Smooth muscle cell of bladder (primary cell): Measurements from ENCODE around the gene PANK4. TPM values are rescaled to one million over a fixed set of nuclear protein-coding genes. Genes with fewer than 3 reads are reported as not detected.

Experiments
- total RNA-seq: library from RNA; depleted of rRNA; stranded (reverse); fragments of >200 nt; gene quantifications from 2 replicates; pipeline ENCODE4 v1.2.3, GENCODE V29; 2014

The PANK4 gene
- total RNA-seq = 14.8 and 17.7 TPM in 2 replicates

GRCh38 chr1:2525920-2526823 lies at the start of gene PANK4:
Gene PANK4, minus strand, starts transcription at chr1:2526596. Its CDS starts 9 bp downstream, at chr1:2526587.

GRCh38 chr1:2556277-2556677 lies 29.9 kb upstream of the PANK4 start, which contains the start of gene TNFRSF14:
Gene TNFRSF14, plus strand, starts transcription at chr1:2556371. Its CDS starts 294 bp downstream, at chr1:2556665.

GRCh38 chr1:2529784-2530512 lies 3.6 kb upstream of the PANK4 start, which contains the start of gene HES5:
Gene HES5, minus strand, starts transcription at chr1:2530263. Its CDS starts 99 bp downstream, at chr1:2530164.

GRCh38 chr1:2476061-2476999 lies 50.1 kb downstream of the PANK4 start, which contains the start of gene PLCH2:
Gene PLCH2, plus strand, starts transcription at chr1:2476289. Its CDS starts 300 bp downstream, at chr1:2476589.

Other genes with a start within 250 kb of the PANK4 start
- gene MORN1, start 135.0 kb downstream of the PANK4 start, total RNA-seq = 6.4 and 12.1 TPM in 2 replicates
- gene RER1, start 134.8 kb downstream of the PANK4 start, total RNA-seq = 79.4 and 102 TPM in 2 replicates
- 22.9 and 26.8 TPM in 2 replicates for gene PEX10, start 114.0 kb downstream of the PANK4 start, total RNA-seq
- gene PLCH2, start 50.3 kb downstream of the PANK4 start, total RNA-seq = 0.09 and 0.14 TPM in 2 replicates
- gene HES5, start 3.7 kb upstream of the PANK4 start, total RNA-seq = not detected in 2 replicates
- 15.4 and 44.7 TPM in 2 replicates for gene TNFRSF14, start 29.8 kb upstream of the PANK4 start, total RNA-seq
- gene PRXL2B, start 60.2 kb upstream of the PANK4 start, total RNA-seq = 5.5 and 6.0 TPM in 2 replicates
- gene MMEL1, start 106.4 kb upstream of the PANK4 start, total RNA-seq = under 0.01 TPM in 1 of 2 replicates, not detected in the other